ENCODE measurements around the gene C1orf167. TPM values are rescaled to one million over a fixed set of nuclear protein-coding genes. Genes with fewer than 3 reads are reported as not detected.

Gene C1orf167
- total RNA-seq, 1 experiment from 2014 or later = 0.39 TPM

GRCh38 chr1:11712285-11712684 is 49.7 kb upstream of the C1orf167 start:
- Histone ChIP-seq H4K5ac (ENCODE audit: insufficient read length, low read depth, low read length) (no peak overlapping the region), H3K18ac (ENCODE audit: insufficient read length, low read depth, low read length) (no peak overlapping the region), H3K23ac (ENCODE audit: insufficient read length, low read depth, low read length) (no peak overlapping the region), H3K23me2 (ENCODE audit: insufficient read length, low read depth, low read length, poor library complexity, severe bottlenecking) (no peaks in the 10 kb centered on the region), H3K14ac (ENCODE audit: insufficient read depth, low read length) (no peak overlapping the region), H3K4ac (ENCODE audit: low read depth, low read length) (no peak overlapping the region), H2BK120ac (ENCODE audit: low read depth, low read length, poor library complexity, severe bottlenecking) (no peak overlapping the region), H3K79me1 (ENCODE audit: insufficient read depth, low read depth, low read length, poor library complexity, severe bottlenecking) (no peaks in the 10 kb centered on the region), H3K4me1 (ENCODE audit: insufficient read depth, low read length) (no peaks in the 10 kb centered on the region; the same call in 1 of the 2 replicates), H2BK15ac (ENCODE audit: low read depth, low read length) (no peak overlapping the region), H4K20me1 (ENCODE audit: control insufficient read depth, insufficient read depth, insufficient read length) (no peaks in the 10 kb centered on the region), H2AK5ac (ENCODE audit: insufficient read length, low read length) (no peak overlapping the region), H2BK5ac (ENCODE audit: insufficient read length, low read length) (no peak overlapping the region), H3K27ac (ENCODE audit: insufficient read length, low read depth, low read length) (no peak overlapping the region), H3K56ac (ENCODE audit: insufficient read length, low read depth, low read length) (no peak overlapping the region), H4K8ac (replicated peaks; ENCODE audit: insufficient read length, low read depth, low read length) (no peak overlapping the region), H2BK20ac (ENCODE audit: low read depth, low read length, poor library complexity, severe bottlenecking) (no peak overlapping the region), H2AFZ (ENCODE audit: low read length) (no peak overlapping the region), H3K27me3 (ENCODE audit: insufficient read depth, low read length) (no peaks in the 10 kb centered on the region), H2BK12ac (ENCODE audit: insufficient read length, low read depth, low read length) (no peak overlapping the region), H3K4me2 (ENCODE audit: insufficient read depth, insufficient read length, low read length) (no peak overlapping the region), H4K91ac (ENCODE audit: insufficient read length, low read depth, low read length) (no peak overlapping the region), H3K9ac (ENCODE audit: extremely low read depth, insufficient read length, low read length) (no peak overlapping the region), H3T11ph (ENCODE audit: low read length) (no peak overlapping the region), H3K79me2 (ENCODE audit: insufficient read depth, low read length) (no peaks in the 10 kb centered on the region), H3K9me3 (ENCODE audit: control insufficient read depth, low read depth, low read length) (no peaks in the 10 kb centered on the region)
- Mint-ChIP-seq H3K27me3 (ENCODE audit: low read depth) (no peaks in the 10 kb centered on the region), H3K4me3 (no peak overlapping the region), H3K9me3 (no peaks in the 10 kb centered on the region), H3K27ac (no peak overlapping the region), H3K36me3 (ENCODE audit: insufficient read depth in 1 of 3, low read depth in 3 of 3) (peaks cover 13 to 42% (median 16%) of the 10 kb centered on the region in 3 experiments), H3K4me1 (peaks cover 13 to 14% of the 10 kb centered on the region in 2 experiments)
- WGBS (ENCODE audit: extremely low coverage, insufficient read length, low lambda C conversion rate) = no CpG with 5 or more reads among the region's 8 CpGs
- TF ChIP-seq CTCF (conservative IDR thresholded peaks at IDR 0.05) = no peak
- DNase-seq = no peak
